DMS153 (cell line): ENCODE data around the gene ASB6.
A peak's percentile ranks its signal among the peaks of the same experiment; 100 is the strongest.

Experiments used
- DNase-seq: peaks from one replicate; lab custom pipeline; 2025; lab: John Stamatoyannopoulos, UW

The ASB6 gene

GRCh38 chr9:129641750-129642585 lies at the start of gene ASB6:
TSS of gene ASB6 (minus strand) at chr9:129642151. CDS start at chr9:129641999, 152 bp downstream.
- DNase-seq: peak; percentile 64

GRCh38 chr9:129688285-129689043 lies 46.5 kb upstream of the ASB6 start:
- no peak for DNase-seq

- DNase-seq: no peak
Measured at GRCh38 chr9:129687391-129687790, 45.4 kb upstream of the ASB6 start.

GRCh38 chr9:129686736-129687135 lies 44.8 kb upstream of the ASB6 start:
- DNase-seq: no peak

- DNase-seq: no peak
Measured at GRCh38 chr9:129685933-129686259, 43.9 kb upstream of the ASB6 start.

GRCh38 chr9:129685220-129685932 lies 43.4 kb upstream of the ASB6 start:
- no peak for DNase-seq

- DNase-seq: no peak
Measured at GRCh38 chr9:129682381-129682780, 40.4 kb upstream of the ASB6 start.

- no peak for DNase-seq
Measured at GRCh38 chr9:129681924-129682323, 40.0 kb upstream of the ASB6 start.

- DNase-seq: no peak
Measured at GRCh38 chr9:129679537-129679936, 37.6 kb upstream of the ASB6 start.

- no peak for DNase-seq
Measured at GRCh38 chr9:129678844-129679243, 36.9 kb upstream of the ASB6 start.

- no peak for DNase-seq
Measured at GRCh38 chr9:129677456-129677855, 35.5 kb upstream of the ASB6 start.

GRCh38 chr9:129676975-129677374 lies 35.0 kb upstream of the ASB6 start:
- DNase-seq: no peak

GRCh38 chr9:129676287-129676686 lies 34.3 kb upstream of the ASB6 start:
- no peak for DNase-seq

- no peak for DNase-seq
Measured at GRCh38 chr9:129675620-129676019, 33.7 kb upstream of the ASB6 start.

GRCh38 chr9:129674229-129674628 lies 32.3 kb upstream of the ASB6 start:
- DNase-seq: no peak

- DNase-seq: no peak
Measured at GRCh38 chr9:129673602-129674001, 31.7 kb upstream of the ASB6 start.

GRCh38 chr9:129672702-129673101 lies 30.8 kb upstream of the ASB6 start:
- no peak for DNase-seq

GRCh38 chr9:129671519-129671918 lies 29.6 kb upstream of the ASB6 start:
- DNase-seq: no peak

- DNase-seq: no peak
Measured at GRCh38 chr9:129671065-129671464, 29.1 kb upstream of the ASB6 start.

GRCh38 chr9:129669946-129670345 lies 28.0 kb upstream of the ASB6 start:
- no peak for DNase-seq

GRCh38 chr9:129669141-129669718 lies 27.3 kb upstream of the ASB6 start:
- DNase-seq: no peak

- DNase-seq: no peak
Measured at GRCh38 chr9:129667850-129668249, 25.9 kb upstream of the ASB6 start.
